GM18909 (cell line): ENCODE results near the gene ZNF503.

Experiments
- ATAC-seq: cut with Tn5 transposase; IDR thresholded peaks from one replicate; pipeline ENCODE4 v1.9.1; 2021; ENCODE audit warnings: mild to moderate bottlenecking; ENCODE audit not compliant: unreplicated experiment, poor library complexity

Gene ZNF503

GRCh38 chr10:75431180-75432111 lies 29.9 kb upstream of the ZNF503 start, which contains the start of gene LRMDA:
TSS of gene LRMDA (plus strand) at chr10:75431624.
- peak; percentile 77 for ATAC-seq

GRCh38 chr10:75430000-75430763 lies 28.6 kb upstream of the ZNF503 start:
- no peak for ATAC-seq

- ATAC-seq, result no peak
Observed at GRCh38 chr10:75429159-75429827, 27.7 kb upstream of the ZNF503 start.

GRCh38 chr10:75428434-75429158 lies 27.0 kb upstream of the ZNF503 start:
- no peak for ATAC-seq

- ATAC-seq, result no peak
Observed at GRCh38 chr10:75427951-75428350, 26.4 kb upstream of the ZNF503 start.

GRCh38 chr10:75426880-75427279 lies 25.3 kb upstream of the ZNF503 start:
- ATAC-seq, result no peak

- ATAC-seq, result no peak
Observed at GRCh38 chr10:75425291-75426079, 23.9 kb upstream of the ZNF503 start.

GRCh38 chr10:75424571-75424970 lies 23.0 kb upstream of the ZNF503 start:
- no peak for ATAC-seq

- no peak for ATAC-seq
Observed at GRCh38 chr10:75422913-75423312, 21.3 kb upstream of the ZNF503 start.

GRCh38 chr10:75418712-75419111 lies 17.1 kb upstream of the ZNF503 start:
- ATAC-seq, result no peak

GRCh38 chr10:75418293-75418692 lies 16.7 kb upstream of the ZNF503 start:
- ATAC-seq, result no peak

GRCh38 chr10:75417522-75417927 lies 16.0 kb upstream of the ZNF503 start:
- ATAC-seq, result no peak

- no peak for ATAC-seq
Observed at GRCh38 chr10:75414527-75414926, 13.0 kb upstream of the ZNF503 start.

- no peak for ATAC-seq
Observed at GRCh38 chr10:75410132-75411005, 8.8 kb upstream of the ZNF503 start.

- ATAC-seq, result peak; percentile 49
Observed at GRCh38 chr10:75408911-75409885, 7.6 kb upstream of the ZNF503 start.

GRCh38 chr10:75408509-75408875 lies 6.9 kb upstream of the ZNF503 start:
- ATAC-seq, result no peak
